ENCODE results near the gene ROR1.

The ROR1 gene

DNA sequence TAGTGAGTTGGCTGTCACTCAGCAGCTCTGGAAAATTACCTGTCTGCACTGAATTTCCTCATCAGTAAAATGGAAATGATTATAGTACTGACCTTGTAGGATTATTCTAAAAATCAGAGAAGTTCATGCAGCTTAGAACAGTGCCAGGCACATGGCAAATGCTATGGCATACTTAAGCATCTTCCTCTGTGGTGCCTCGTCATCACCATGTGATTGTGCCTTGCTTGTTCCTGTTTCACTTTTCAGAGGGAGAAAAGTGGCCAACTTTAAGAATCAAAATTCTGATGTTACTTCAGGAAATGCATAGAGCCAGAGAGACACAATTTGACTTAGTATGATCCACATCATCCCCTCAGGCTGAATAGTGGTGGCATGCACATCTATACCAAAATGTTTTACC, 203.6 kb downstream of the ROR1 start:
- H2BK15ac ChIP-seq (ENCODE audit: low read depth, poor library complexity, severe bottlenecking): no peak overlapping the region

DNA sequence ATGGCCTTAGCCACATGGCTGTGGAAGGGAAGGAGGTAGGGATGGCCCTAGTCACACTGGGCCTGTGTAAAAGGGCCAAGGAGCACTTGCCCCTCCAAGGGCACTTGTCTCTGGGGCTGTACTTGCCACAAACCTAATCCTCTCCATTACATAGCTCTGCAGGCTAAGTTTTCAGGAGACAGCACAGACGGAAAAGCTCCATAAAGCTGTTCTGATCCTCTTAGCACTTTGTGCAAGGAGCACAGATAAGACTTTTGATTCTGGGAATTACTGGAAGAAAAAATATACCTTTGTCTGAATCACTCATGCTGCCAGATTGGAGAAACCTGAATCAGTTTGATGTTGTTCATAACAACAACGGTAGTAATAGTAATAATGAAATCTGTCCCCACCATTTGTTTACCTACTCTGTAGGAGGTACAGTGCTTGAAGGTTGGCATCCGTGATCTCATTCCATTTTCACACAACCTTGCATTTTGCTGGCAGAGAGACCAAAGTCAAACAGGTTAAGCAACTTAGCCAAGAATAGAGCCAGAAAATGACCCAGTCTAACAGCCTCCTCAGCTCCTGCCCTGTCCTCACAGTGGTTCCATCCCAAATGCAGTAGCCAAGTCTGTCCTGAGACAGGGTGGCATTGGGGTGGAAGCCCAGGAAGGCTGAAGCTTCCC, 207.1 kb downstream of the ROR1 start:
- Histone ChIP-seq H3K18ac (ENCODE audit: low read depth in 1 of 2, low read length in 2 of 2) (no peak overlapping the region), H4K8ac (ENCODE audit: low read length) (no peak overlapping the region), H4K91ac (ENCODE audit: low read length) (no peak overlapping the region), H3K4me3 (ENCODE audit: insufficient read depth in 1 of 2, low read depth in 1 of 2, low read length in 2 of 2) (no peak overlapping the region), H3K4me1 (ENCODE audit: control insufficient read depth, insufficient read depth, low read depth, low read length) (peaks cover 3% of the 10 kb centered on the region), H3K27me3 (ENCODE audit: control insufficient read depth in 1 of 2, insufficient read depth in 1 of 2, low read length in 2 of 2) (no peaks in the 10 kb centered on the region), H3K9ac (ENCODE audit: low read length) (no peak overlapping the region), H2BK120ac (ENCODE audit: low read depth, low read length) (no peak overlapping the region), H2AFZ (ENCODE audit: low read depth, low read length) (no peak overlapping the region), H2BK5ac (ENCODE audit: low read depth, low read length, poor library complexity, severe bottlenecking) (no peak overlapping the region), H3K14ac (ENCODE audit: low read length in 2 of 2) (no peak overlapping the region), H2BK12ac (ENCODE audit: low read length in 2 of 2) (no peak overlapping the region), H2AK5ac (ENCODE audit: low read length, severe bottlenecking) (no peak overlapping the region), H3K36me3 (ENCODE audit: control insufficient read depth in 1 of 2, insufficient read depth in 2 of 2, low read depth in 1 of 2, low read length in 2 of 2) (no peaks in the 10 kb centered on the region), H3K27ac (ENCODE audit: low read length, poor library complexity, severe bottlenecking) (no peak overlapping the region), H3K9me3 (ENCODE audit: control insufficient read depth, low read length) (no peaks in the 10 kb centered on the region), H2BK15ac (ENCODE audit: low read depth, poor library complexity, severe bottlenecking) (no peak overlapping the region), H3K79me1 (replicated peaks; ENCODE audit: low read length, poor library complexity, severe bottlenecking) (peaks cover 6% of the 10 kb centered on the region), H3K23ac (ENCODE audit: low read length in 2 of 2) (no peak overlapping the region), H3K4ac (ENCODE audit: low read depth in 1 of 2, low read length in 2 of 2) (no peak overlapping the region), H3K4me2 (ENCODE audit: low read length, poor library complexity, severe bottlenecking) (no peak overlapping the region)
- WGBS: 100% methylated on average over 3 of the region's 3 CpGs
- DNase-seq: no peak

More for the DNA sequence above, 203.6 kb downstream of the ROR1 start:
- H3K9ac ChIP-seq (ENCODE audit: low read length): no peak overlapping the region
- no peak overlapping the region for H3K4me3 ChIP-seq (ENCODE audit: insufficient read depth in 1 of 2, low read depth in 1 of 2, low read length in 2 of 2)
- H2AFZ ChIP-seq (ENCODE audit: low read depth, low read length): no peak overlapping the region
- H3K79me1 ChIP-seq (replicated peaks; ENCODE audit: low read length, poor library complexity, severe bottlenecking): peaks cover 9% of the 10 kb centered on the region
- H3K9me3 ChIP-seq (ENCODE audit: control insufficient read depth, low read length): no peaks in the 10 kb centered on the region
- 83% methylated on average over 1 of the region's 1 CpG for WGBS
- no peak overlapping the region for H2AK5ac ChIP-seq (ENCODE audit: low read length, severe bottlenecking)
- peaks cover 7% of the 10 kb centered on the region for H3K4me1 ChIP-seq (ENCODE audit: control insufficient read depth, insufficient read depth, low read depth, low read length)
- DNase-seq: no peak
- H3K27me3 ChIP-seq (ENCODE audit: control insufficient read depth in 1 of 2, insufficient read depth in 1 of 2, low read length in 2 of 2): no peaks in the 10 kb centered on the region
- H3K4ac ChIP-seq (ENCODE audit: low read depth in 1 of 2, low read length in 2 of 2): no peak overlapping the region
- H2BK120ac ChIP-seq (ENCODE audit: low read depth, low read length): no peak overlapping the region
- H2BK5ac ChIP-seq (ENCODE audit: low read depth, low read length, poor library complexity, severe bottlenecking): no peak overlapping the region
- no peak overlapping the region for H3K27ac ChIP-seq (ENCODE audit: low read length, poor library complexity, severe bottlenecking)
- no peak overlapping the region for H3K4me2 ChIP-seq (ENCODE audit: low read length, poor library complexity, severe bottlenecking)
- no peak overlapping the region for H2BK12ac ChIP-seq (ENCODE audit: low read length in 2 of 2)
- H4K8ac ChIP-seq (ENCODE audit: low read length): no peak overlapping the region
- H3K36me3 ChIP-seq (ENCODE audit: control insufficient read depth in 1 of 2, insufficient read depth in 2 of 2, low read depth in 1 of 2, low read length in 2 of 2): no peaks in the 10 kb centered on the region
- no peak overlapping the region for H3K18ac ChIP-seq (ENCODE audit: low read depth in 1 of 2, low read length in 2 of 2)
- no peak overlapping the region for H3K23ac ChIP-seq (ENCODE audit: low read length in 2 of 2)
- H3K14ac ChIP-seq (ENCODE audit: low read length in 2 of 2): no peak overlapping the region
- H4K91ac ChIP-seq (ENCODE audit: low read length): no peak overlapping the region

DNA sequence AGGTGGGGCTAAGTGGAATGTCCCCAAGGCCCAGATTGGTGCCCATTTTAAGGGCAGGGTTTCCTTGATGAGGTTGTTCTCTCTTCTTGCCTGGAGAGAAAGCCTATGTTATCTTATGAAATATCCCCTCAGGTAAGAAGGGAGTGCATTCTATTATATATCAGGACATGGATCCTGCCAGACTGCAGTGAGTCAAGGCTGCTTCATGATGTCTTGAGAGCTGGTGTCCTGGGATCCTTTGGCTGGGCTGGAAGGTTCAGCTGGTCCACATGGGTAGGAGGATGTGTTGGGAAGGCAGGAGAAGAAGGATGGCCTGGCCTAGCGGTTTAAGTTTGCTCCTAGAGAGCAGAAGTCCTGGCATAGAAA, 207.6 kb downstream of the ROR1 start:
- Histone ChIP-seq H3K23ac (ENCODE audit: low read length in 2 of 2) (no peak overlapping the region), H4K8ac (ENCODE audit: low read length) (no peak overlapping the region)

DNA sequence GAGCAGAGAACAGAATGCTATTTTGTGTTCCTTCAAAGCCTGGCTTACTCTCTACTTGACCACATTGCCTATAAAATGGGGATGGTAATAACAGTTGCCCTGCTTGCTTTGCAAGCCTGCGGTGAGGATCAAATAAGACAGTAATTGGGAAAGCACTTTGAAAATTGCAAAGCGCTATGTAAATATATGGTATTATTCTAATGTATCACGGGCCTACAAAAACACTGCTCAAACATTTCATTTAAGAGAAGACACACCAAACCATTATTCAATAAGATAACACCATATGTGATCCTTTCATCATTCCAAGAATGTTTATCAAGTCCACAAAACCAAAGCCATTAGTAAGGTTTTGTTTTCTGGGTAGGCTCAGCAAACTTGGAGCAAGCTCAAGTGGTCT, 208.4 kb downstream of the ROR1 start:
- Histone ChIP-seq H3K4ac (ENCODE audit: low read depth in 1 of 2, low read length in 2 of 2) (no peak overlapping the region), H4K91ac (ENCODE audit: low read length) (no peak overlapping the region), H3K9ac (ENCODE audit: low read length) (no peak overlapping the region), H3K36me3 (ENCODE audit: control insufficient read depth in 1 of 2, insufficient read depth in 2 of 2, low read depth in 1 of 2, low read length in 2 of 2) (no peaks in the 10 kb centered on the region), H2BK12ac (ENCODE audit: low read length in 2 of 2) (no peak overlapping the region), H3K79me1 (replicated peaks; ENCODE audit: low read length, poor library complexity, severe bottlenecking) (peaks cover 6% of the 10 kb centered on the region), H4K8ac (ENCODE audit: low read length) (no peak overlapping the region), H2BK120ac (ENCODE audit: low read depth, low read length) (no peak overlapping the region), H2AK5ac (ENCODE audit: low read length, severe bottlenecking) (no peak overlapping the region), H3K23ac (ENCODE audit: low read length in 2 of 2) (no peak overlapping the region), H3K4me3 (ENCODE audit: insufficient read depth in 1 of 2, low read depth in 1 of 2, low read length in 2 of 2) (no peak overlapping the region), H3K4me1 (ENCODE audit: control insufficient read depth, insufficient read depth, low read depth, low read length) (peaks cover 3% of the 10 kb centered on the region), H3K27ac (ENCODE audit: low read length, poor library complexity, severe bottlenecking) (no peak overlapping the region), H3K14ac (ENCODE audit: low read length in 2 of 2) (no peak overlapping the region), H3K18ac (ENCODE audit: low read depth in 1 of 2, low read length in 2 of 2) (no peak overlapping the region), H2AFZ (ENCODE audit: low read depth, low read length) (no peak overlapping the region), H3K9me3 (ENCODE audit: control insufficient read depth, low read length) (no peaks in the 10 kb centered on the region), H3K27me3 (ENCODE audit: control insufficient read depth in 1 of 2, insufficient read depth in 1 of 2, low read length in 2 of 2) (no peaks in the 10 kb centered on the region), H2BK15ac (ENCODE audit: low read depth, poor library complexity, severe bottlenecking) (no peak overlapping the region), H3K4me2 (ENCODE audit: low read length, poor library complexity, severe bottlenecking) (no peak overlapping the region), H2BK5ac (ENCODE audit: low read depth, low read length, poor library complexity, severe bottlenecking) (no peak overlapping the region)
- DNase-seq: no peak
- WGBS: 80% methylated on average over 1 of the region's 3 CpGs

More for the DNA sequence above, 207.6 kb downstream of the ROR1 start:
- H3K27me3 ChIP-seq (ENCODE audit: control insufficient read depth in 1 of 2, insufficient read depth in 1 of 2, low read length in 2 of 2): no peaks in the 10 kb centered on the region
- 100% methylated on average over 1 of the region's 1 CpG for WGBS
- H3K4me2 ChIP-seq (ENCODE audit: low read length, poor library complexity, severe bottlenecking): no peak overlapping the region
- no peak overlapping the region for H2BK5ac ChIP-seq (ENCODE audit: low read depth, low read length, poor library complexity, severe bottlenecking)
- H2BK120ac ChIP-seq (ENCODE audit: low read depth, low read length): no peak overlapping the region
- H3K79me1 ChIP-seq (replicated peaks; ENCODE audit: low read length, poor library complexity, severe bottlenecking): peaks cover 6% of the 10 kb centered on the region
- no peaks in the 10 kb centered on the region for H3K36me3 ChIP-seq (ENCODE audit: control insufficient read depth in 1 of 2, insufficient read depth in 2 of 2, low read depth in 1 of 2, low read length in 2 of 2)
- no peak for DNase-seq
- H3K4me1 ChIP-seq (ENCODE audit: control insufficient read depth, insufficient read depth, low read depth, low read length): peaks cover 3% of the 10 kb centered on the region
- no peak overlapping the region for H2AK5ac ChIP-seq (ENCODE audit: low read length, severe bottlenecking)
- H2BK12ac ChIP-seq (ENCODE audit: low read length in 2 of 2): no peak overlapping the region
- no peak overlapping the region for H3K9ac ChIP-seq (ENCODE audit: low read length)
- H3K4me3 ChIP-seq (ENCODE audit: insufficient read depth in 1 of 2, low read depth in 1 of 2, low read length in 2 of 2): no peak overlapping the region
- no peaks in the 10 kb centered on the region for H3K9me3 ChIP-seq (ENCODE audit: control insufficient read depth, low read length)
- no peak overlapping the region for H3K27ac ChIP-seq (ENCODE audit: low read length, poor library complexity, severe bottlenecking)
- H2BK15ac ChIP-seq (ENCODE audit: low read depth, poor library complexity, severe bottlenecking): no peak overlapping the region
- no peak overlapping the region for H3K14ac ChIP-seq (ENCODE audit: low read length in 2 of 2)
- no peak overlapping the region for H4K91ac ChIP-seq (ENCODE audit: low read length)
- H3K18ac ChIP-seq (ENCODE audit: low read depth in 1 of 2, low read length in 2 of 2): no peak overlapping the region
- no peak overlapping the region for H2AFZ ChIP-seq (ENCODE audit: low read depth, low read length)
- H3K4ac ChIP-seq (ENCODE audit: low read depth in 1 of 2, low read length in 2 of 2): no peak overlapping the region
